T-helper 2 cell treated with Interferon-gamma antibody and Interleukin-4, amounts not matched to agents 5 μg/mL and 100 μg/mL, for 36 hours (primary cell): Measurements from ENCODE around the gene OR4C12.
"Not testable (repeated sequence)": the region's sequence is repeated elsewhere in the genome, so short reads cannot be mapped to it uniquely, and the experiment has no call there.

Experiments
- DNase-seq: peaks from one replicate; pipeline ENCODE4 v3.0.0; 2021; ENCODE audit warnings: low spot score
- H3K27ac Mint-ChIP-seq: one replicate; pipeline ENCODE4 v1.8.0; 2021; ENCODE audit warnings: mild to moderate bottlenecking, mixed read lengths
- H3K27me3 Mint-ChIP-seq: one replicate; pipeline ENCODE4 v1.8.0; 2021; ENCODE audit warnings: low read depth, mixed read lengths
- H3K36me3 Mint-ChIP-seq: one replicate; pipeline ENCODE4 v1.8.0; 2021; ENCODE audit warnings: low read depth, mixed read lengths
- H3K4me1 Mint-ChIP-seq: one replicate; pipeline ENCODE4 v1.8.0; 2021; ENCODE audit warnings: low read depth, mixed read lengths
- H3K4me3 Mint-ChIP-seq: one replicate; pipeline ENCODE4 v1.8.0; 2022; ENCODE audit warnings: mild to moderate bottlenecking, moderate library complexity, mixed read lengths
- H3K9me3 Mint-ChIP-seq: one replicate; pipeline ENCODE4 v1.8.0; 2021; ENCODE audit warnings: mixed read lengths

The OR4C12 gene

DNA sequence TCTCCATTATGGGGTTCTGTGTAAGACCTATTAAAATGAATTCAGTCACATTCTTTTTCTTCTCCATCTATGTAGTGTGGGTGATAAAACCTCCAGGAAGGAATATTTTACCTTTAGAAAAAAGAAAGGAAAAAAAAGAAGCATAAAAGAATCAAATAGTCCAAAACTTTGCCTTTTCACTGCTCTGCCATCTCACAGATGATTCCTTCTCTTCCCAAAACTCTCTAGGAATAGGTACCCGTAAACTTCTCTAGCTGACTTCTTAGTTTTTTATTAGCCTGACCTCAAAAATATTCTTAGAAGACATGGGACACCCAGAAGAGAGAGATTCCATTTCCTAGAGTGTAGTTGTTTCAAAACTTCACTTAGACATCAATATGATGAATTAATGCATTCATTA, at the start of gene OR4C12:
OR4C12 (minus strand) TSS at position 101 of the 400 bp plus-strand sequence; CDS start at position 67, 34 bp downstream.
- not testable (repeated sequence) for H3K36me3 Mint-ChIP-seq, H3K4me3 Mint-ChIP-seq, H3K27ac Mint-ChIP-seq, H3K4me1 Mint-ChIP-seq, H3K27me3 Mint-ChIP-seq, DNase-seq
- peaks cover 40% of the 10 kb centered on the region for H3K9me3 Mint-ChIP-seq

GRCh38 chr11:50030193-50030592, 47.9 kb upstream of the OR4C12 start:
- Mint-ChIP-seq H3K9me3 (peaks cover 49% of the 10 kb centered on the region), H3K27me3 (no peaks in the 10 kb centered on the region), H3K36me3 (no peaks in the 10 kb centered on the region), H3K27ac (no peak overlapping the region), H3K4me1 (no peaks in the 10 kb centered on the region), H3K4me3 (no peak overlapping the region)
- DNase-seq = no peak

GRCh38 chr11:49995565-49995964, 13.2 kb upstream of the OR4C12 start:
- H3K27ac Mint-ChIP-seq = no peak overlapping the region
- no peak overlapping the region for H3K4me3 Mint-ChIP-seq
- no peaks in the 10 kb centered on the region for H3K36me3 Mint-ChIP-seq
- DNase-seq = no peak
- no peaks in the 10 kb centered on the region for H3K27me3 Mint-ChIP-seq
- no peaks in the 10 kb centered on the region for H3K4me1 Mint-ChIP-seq
- peaks cover 10% of the 10 kb centered on the region for H3K9me3 Mint-ChIP-seq

GRCh38 chr11:49973439-49973838, 8.9 kb downstream of the OR4C12 start:
- not testable (repeated sequence) for H3K27ac Mint-ChIP-seq, DNase-seq, H3K4me3 Mint-ChIP-seq, H3K36me3 Mint-ChIP-seq, H3K4me1 Mint-ChIP-seq, H3K27me3 Mint-ChIP-seq
- H3K9me3 Mint-ChIP-seq = peaks cover 25% of the 10 kb centered on the region

DNA sequence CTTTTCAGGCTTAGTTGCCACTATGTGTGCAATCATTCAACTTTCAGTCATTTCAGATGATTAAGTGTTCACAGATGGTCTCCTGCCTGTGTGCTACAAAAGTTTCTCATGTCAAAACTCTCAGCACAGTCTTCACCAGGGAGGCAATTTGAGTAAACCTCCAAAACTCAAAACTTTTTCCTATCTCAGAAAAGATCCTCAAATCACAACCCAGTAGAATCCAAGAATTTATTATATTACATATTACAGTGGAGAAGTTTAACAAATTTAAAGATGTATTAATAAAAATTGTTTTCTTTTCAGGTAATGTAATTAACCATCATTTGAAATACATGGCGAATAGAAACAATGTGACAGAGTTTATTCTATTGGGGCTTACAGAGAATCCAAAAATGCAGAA, 30.2 kb downstream of the OR4C12 start, which contains the start of gene OR4C13:
OR4C13 (plus strand) TSS at position 301 of the 400 bp plus-strand sequence; CDS start at position 333, 32 bp downstream.
- peaks cover 38% of the 10 kb centered on the region for H3K9me3 Mint-ChIP-seq
- H3K4me3 Mint-ChIP-seq = no peak within 1 kb of the TSS
- DNase-seq = no peak
- H3K27me3 Mint-ChIP-seq = no peaks in the 10 kb centered on the region
- no peaks in the 10 kb centered on the region for H3K36me3 Mint-ChIP-seq
- no peaks in the 10 kb centered on the region for H3K4me1 Mint-ChIP-seq
- no peak within 1 kb of the TSS for H3K27ac Mint-ChIP-seq

DNA sequence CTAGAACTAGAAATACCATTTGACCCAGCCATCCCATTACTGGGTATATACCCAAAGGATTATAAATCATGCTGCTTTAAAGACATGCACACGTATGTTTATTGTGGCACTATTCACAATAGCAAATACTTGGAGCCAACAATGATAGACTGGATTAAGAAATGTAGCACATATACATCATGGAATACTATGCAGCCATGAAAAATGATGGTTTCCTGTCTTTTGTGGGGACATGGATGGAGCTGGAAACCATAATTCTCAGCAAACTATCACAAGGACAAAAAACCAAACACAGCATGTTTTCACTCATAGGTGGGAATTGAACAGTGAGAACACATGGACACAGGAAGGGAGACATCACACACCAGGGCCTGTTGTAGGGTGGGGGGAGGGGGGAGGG, 33.6 kb downstream of the OR4C12 start:
- H3K4me1 Mint-ChIP-seq, DNase-seq, H3K27me3 Mint-ChIP-seq, H3K4me3 Mint-ChIP-seq, H3K27ac Mint-ChIP-seq, H3K36me3 Mint-ChIP-seq: not testable (repeated sequence)
- peaks cover 30% of the 10 kb centered on the region for H3K9me3 Mint-ChIP-seq
